IMR-90 (cell line): ENCODE data around the gene HDDC2. TPM values are rescaled to one million over a fixed set of nuclear protein-coding genes. Genes with fewer than 3 reads are reported as not detected.

Experiments
- ATAC-seq: fragments of 200-7000 bp; cut with Tn5 transposase; 2 replicates; pipeline ENCODE4 v1.9.1; 2020; ENCODE audit warnings: low read depth, mild to moderate bottlenecking, moderate library complexity
- BruUV-seq: library from RNA; stranded (reverse); fragments of 400-500 nt; replicated peaks from 2 replicates; lab custom pipeline; 2021; lab: Mats Ljungman, UMichigan
- CTCF ChIA-PET: fragments of 300-600 bp; formaldehyde crosslinking; extraction: SDS; loops from one replicate; lab custom pipeline; 2021; ENCODE audit warnings: antibody characterized with exemption; lab: Yijun Ruan, JAX
- POLR2A ChIA-PET: fragments of 300-600 bp; sonication (Branson Sonifier 250); formaldehyde crosslinking; loops from one replicate; lab custom pipeline; 2022; ENCODE audit warnings: antibody characterized with exemption; ENCODE audit not compliant: unreplicated experiment; lab: Charles Lee
- DNase-seq: peaks from one replicate; pipeline ENCODE4 v3.0.0; 2013
- H2AFZ ChIP-seq: replicated peaks from 2 replicates; pipeline ENCODE3; 2013; ENCODE audit warnings: low read length, mild to moderate bottlenecking; ENCODE audit not compliant: poor library complexity
- H2AK5ac ChIP-seq: 2 replicates; pipeline ENCODE4 v1.6.1; 2013; ENCODE audit warnings: low read depth, low read length, inconsistent platforms
- H2AK9ac ChIP-seq: replicated peaks from 2 replicates; pipeline ENCODE3; 2013; ENCODE audit warnings: mild to moderate bottlenecking, low read depth, low read length, moderate library complexity; ENCODE audit not compliant: poor library complexity
- H2BK120ac ChIP-seq: 2 replicates; pipeline ENCODE4 v1.6.1; 2013; ENCODE audit warnings: low read depth, low read length, inconsistent platforms
- H2BK15ac ChIP-seq: 3 replicates; pipeline ENCODE4 v1.6.1; 2013; ENCODE audit warnings: low read depth, low read length, inconsistent platforms
- H2BK20ac ChIP-seq: 2 replicates; pipeline ENCODE4 v1.6.1; 2013; ENCODE audit warnings: low read depth, mild to moderate bottlenecking, inconsistent platforms, low read length, moderate library complexity
- H2BK5ac ChIP-seq: 2 replicates; pipeline ENCODE4 v1.6.1; 2013; ENCODE audit warnings: mild to moderate bottlenecking, low read depth, low read length, inconsistent platforms; ENCODE audit not compliant: poor library complexity, severe bottlenecking
- H3K14ac ChIP-seq: replicated peaks from 2 replicates; pipeline ENCODE4 v1.6.1; 2013; ENCODE audit warnings: low read depth, low read length, inconsistent platforms
- H3K18ac ChIP-seq: 2 replicates; pipeline ENCODE4 v1.6.1; 2013; ENCODE audit warnings: low read depth, low read length, control low read depth
- H3K23ac ChIP-seq: 2 replicates; pipeline ENCODE4 v1.6.1; 2013; ENCODE audit warnings: low read depth, low read length, inconsistent platforms
- H3K27ac ChIP-seq: 2 replicates; pipeline ENCODE4 v1.5.1; 2013; ENCODE audit warnings: mild to moderate bottlenecking, control low read depth, low read length; ENCODE audit not compliant: insufficient read depth
- H3K27me3 ChIP-seq: 2 replicates; pipeline ENCODE4 v1.6.1; 2013; ENCODE audit warnings: low read length; ENCODE audit not compliant: control insufficient read depth, insufficient read depth
- H3K36me3 ChIP-seq: 2 replicates; pipeline ENCODE4 v1.6.1; 2013; ENCODE audit warnings: low read length, mixed read lengths; ENCODE audit not compliant: control insufficient read depth, insufficient read depth
- H3K4ac ChIP-seq: 2 replicates; pipeline ENCODE4 v1.6.1; 2013; ENCODE audit warnings: low read depth, low read length, inconsistent platforms
- H3K4me1 ChIP-seq: 2 replicates; pipeline ENCODE4 v1.6.1; 2013; ENCODE audit warnings: low read length, mixed read lengths; ENCODE audit not compliant: control insufficient read depth, insufficient read depth
- H3K4me2 ChIP-seq: 2 replicates; pipeline ENCODE4 v1.6.1; 2013; ENCODE audit warnings: low read depth, mild to moderate bottlenecking, control low read depth, low read length, moderate library complexity
- H3K4me3 ChIP-seq: 2 replicates; pipeline ENCODE4 v1.5.1; 2013; ENCODE audit warnings: low read depth, mild to moderate bottlenecking, control low read depth, low read length, moderate library complexity; ENCODE audit not compliant: insufficient read depth
- H3K56ac ChIP-seq: 2 replicates; pipeline ENCODE4 v1.6.1; 2013; ENCODE audit warnings: low read length, inconsistent platforms; ENCODE audit not compliant: insufficient read depth; ENCODE audit errors: extremely low read depth
- H3K79me1 ChIP-seq, 2 experiments: 2 replicates each; pipeline ENCODE4 v1.6.1; 2013; ENCODE audit warnings: low read length in 2 of 2, inconsistent platforms in 1 of 2, low read depth in 1 of 2
- H3K9ac ChIP-seq: 2 replicates; pipeline ENCODE4 v1.6.1; 2013; ENCODE audit warnings: low read depth, low read length, control low read depth
- H3K9me1 ChIP-seq: 2 replicates; pipeline ENCODE4 v1.6.1; 2013; ENCODE audit warnings: low read length, inconsistent platforms; ENCODE audit not compliant: insufficient read depth
- H3K9me3 ChIP-seq: 2 replicates; pipeline ENCODE4 v1.6.1; 2013; ENCODE audit warnings: low read length; ENCODE audit not compliant: control insufficient read depth, insufficient read depth
- H4K20me1 ChIP-seq: 2 replicates; pipeline ENCODE4 v1.6.1; 2013; ENCODE audit warnings: low read length, inconsistent platforms; ENCODE audit not compliant: insufficient read depth
- H4K5ac ChIP-seq: 2 replicates; pipeline ENCODE4 v1.6.1; 2013; ENCODE audit warnings: mild to moderate bottlenecking, low read depth, low read length, control low read depth
- H4K8ac ChIP-seq, 2 experiments: 2 replicates each; pipeline ENCODE4 v1.6.1; 2013; ENCODE audit warnings: low read depth in 2 of 2, low read length in 2 of 2, control low read depth in 1 of 2, inconsistent platforms in 1 of 2
- H4K91ac ChIP-seq: 2 replicates; pipeline ENCODE4 v1.6.1; 2013; ENCODE audit warnings: low read depth, low read length, inconsistent platforms; ENCODE audit not compliant: insufficient read depth
- CHD1 ChIP-seq: IDR thresholded peaks from 2 replicates; pipeline ENCODE4 v1.6.1; 2012; ENCODE audit warnings: low read depth, low read length, improper control_type of control experiment
- CTCF ChIP-seq: conservative IDR thresholded peaks from 2 replicates; pipeline ENCODE4 v1.5.1; 2012; ENCODE audit warnings: mild to moderate bottlenecking, low read depth, low read length, improper control_type of control experiment
- FOS ChIP-seq: fragments of 150-350 bp; IDR thresholded peaks from 2 replicates; pipeline ENCODE4 v1.6.1; 2016; ENCODE audit warnings: low read depth, low read length
- MAFK ChIP-seq: IDR thresholded peaks from 2 replicates; pipeline ENCODE4 v1.6.1; 2012; ENCODE audit warnings: low read depth, low read length, improper control_type of control experiment
- MAZ ChIP-seq: IDR thresholded peaks from 2 replicates; pipeline ENCODE4 v1.6.1; 2012; ENCODE audit warnings: low read depth, mild to moderate bottlenecking, low read length, improper control_type of control experiment, moderate library complexity, borderline replicate concordance
- MXI1 ChIP-seq: IDR thresholded peaks from 2 replicates; pipeline ENCODE4 v1.6.1; 2012; ENCODE audit warnings: low read depth, mild to moderate bottlenecking, low read length, moderate library complexity, borderline replicate concordance
- NFE2L2 ChIP-seq: fragments of 150-350 bp; IDR thresholded peaks from 2 replicates; pipeline ENCODE4 v1.6.1; 2016; ENCODE audit warnings: low read depth, mild to moderate bottlenecking, low read length
- RAD21 ChIP-seq: IDR thresholded peaks from 2 replicates; pipeline ENCODE4 v1.6.1; 2012; ENCODE audit warnings: low read length, improper control_type of control experiment
- USF2 ChIP-seq: fragments of 150-350 bp; IDR thresholded peaks from 2 replicates; pipeline ENCODE4 v1.6.1; 2017; ENCODE audit warnings: mild to moderate bottlenecking, antibody characterized with exemption, low read length, low read depth
- WGBS, 2 experiments: methylation state at CpG; one replicate each; pipeline versions ENCODE4 v1.1.5 to v1.1.7; 2013; ENCODE audit warnings: missing lambda C conversion rate in 2 of 2; ENCODE audit not compliant: insufficient read length in 1 of 2; ENCODE audit errors: extremely low coverage in 2 of 2; 5-methylcytosine and 5-hydroxymethylcytosine counted together
- dilution Hi-C: fragments of 300-500 bp; cut with HindIII; formaldehyde crosslinking; loops from one replicate; pipeline ENCODE4 v1.14.3; 2018; ENCODE audit warnings: low sequenced_read_pairs; ENCODE audit not compliant: unreplicated experiment
- in situ Hi-C: fragments of 300-500 bp; cut with MboI; formaldehyde crosslinking; loops from 3 replicates; pipeline ENCODE4 v1.14.3; 2019; ENCODE audit warnings: low sequenced_read_pairs, inconsistent platforms, mixed read lengths
- intact Hi-C: fragments of 100-400 bp; cut with micrococcal nuclease; formaldehyde crosslinking; loops from 2 replicates; pipeline ENCODE4 v1.10.0; 2022
- polyA plus RNA-seq, 3 experiments: library from polyadenylated mRNA; depleted of rRNA; stranded (reverse); fragments of >200 nt; gene quantifications; 2 replicates each; pipeline ENCODE4 v1.2.3, GENCODE V29; 2012; ENCODE audit warnings: low replicate concordance in 1 of 3
- total RNA-seq: library from RNA; depleted of rRNA; stranded (reverse); fragments of >200 nt; gene quantifications from 2 replicates; pipeline ENCODE4 v1.2.3, GENCODE V29; 2012

HDDC2 gene
- total and polyA plus RNA-seq, 2 of the 4 experiments (the other 2 are of a cell fraction) = 40.9 to 68.6 TPM

GRCh38 chr6:125340175-125340835, 38.5 kb upstream of the HDDC2 start:
- Histone ChIP-seq H3K36me3 (no peaks in the 10 kb centered on the region), H3K14ac (no peak overlapping the region), H3K4me3 (no peak overlapping the region), H3K18ac (no peak overlapping the region), H4K91ac (no peak overlapping the region), H3K4me2 (no peak overlapping the region), H3K23ac (no peak overlapping the region), H3K27me3 (peaks cover 3% of the 10 kb centered on the region; the same call in 1 of the 2 replicates), H2BK20ac (no peak overlapping the region), H3K4me1 (no peaks in the 10 kb centered on the region), H2AK9ac (no peak overlapping the region), H3K56ac (no peak overlapping the region), H3K9me3 (no peaks in the 10 kb centered on the region), H2BK120ac (no peak overlapping the region), H2AK5ac (no peak overlapping the region), H4K8ac (no peak overlapping the region), H3K9me1 (no peaks in the 10 kb centered on the region), H2AFZ (no peak overlapping the region), H2BK15ac (no peak overlapping the region), H3K4ac (no peak overlapping the region), H4K20me1 (no peaks in the 10 kb centered on the region), H4K5ac (no peak overlapping the region), H2BK5ac (no peak overlapping the region), H3K27ac (no peak overlapping the region), H3K79me1 (no peaks in the 10 kb centered on the region), H3K9ac (no peak overlapping the region)
- ChIA-PET POLR2A (no interaction called here), CTCF (no interaction called here)
- no CpG with 5 or more reads among the region's 3 CpGs for WGBS, 2 experiments
- DNase-seq = no peak
- in situ Hi-C loops (no loop called here), dilution Hi-C loops (no loop called here), intact Hi-C loops (no loop called here)
- TF ChIP-seq MAFK (no peak), RAD21 (no peak), CHD1 (no peak), FOS (no peak), MAZ (no peak), USF2 (no peak), CTCF (no peak), NFE2L2 (no peak), MXI1 (no peak)
- ATAC-seq = no peak
- no TSS peak for BruUV-seq
